H1 (cell line): ENCODE measurements around the gene PRKAR1B. TPM values are rescaled to one million over a fixed set of nuclear protein-coding genes. Genes with fewer than 3 reads are reported as not detected.

Source experiments
- CTCF ChIA-PET: fragments of 300-600 bp; sonication (Branson Sonifier 250); formaldehyde crosslinking; loops from one replicate; lab custom pipeline; 2021; ENCODE audit not compliant: partially characterized antibody; lab: Charles Lee
- POLR2A ChIA-PET: fragments of 300-600 bp; sonication (Branson Sonifier 250); formaldehyde crosslinking; loops from one replicate; lab custom pipeline; 2021; ENCODE audit warnings: inconsistent platforms; ENCODE audit not compliant: partially characterized antibody; lab: Charles Lee
- DNase-seq, 2 experiments: peaks; one replicate each; pipeline versions ENCODE4 v3.0.0 to v3.0.0-alpha.2; 2010 to 2022; ENCODE audit warnings: low spot score in 2 of 2, low read depth in 1 of 2, mixed read lengths in 1 of 2
- FAIRE-seq: peaks from 2 replicates; lab custom pipeline; 2011; peaks lifted over from hg19 to GRCh38; lab: Jason Lieb, UNC
- H2AFZ ChIP-seq: 2 replicates; pipeline ENCODE4 v1.8.1; 2012; ENCODE audit warnings: low read length, inconsistent platforms
- H2AK5ac ChIP-seq: 2 replicates; pipeline ENCODE4 v1.6.1; 2013; ENCODE audit warnings: low read depth, low read length
- H2BK120ac ChIP-seq: replicated peaks from 2 replicates; pipeline ENCODE3; 2013; ENCODE audit warnings: low read depth, low read length, inconsistent platforms
- H2BK12ac ChIP-seq: 2 replicates; pipeline ENCODE4 v1.6.1; 2013; ENCODE audit warnings: low read depth, low read length
- H2BK15ac ChIP-seq: 2 replicates; pipeline ENCODE4 v1.6.1; 2013; ENCODE audit warnings: low read length
- H2BK20ac ChIP-seq: 2 replicates; pipeline ENCODE4 v1.6.1; 2013; ENCODE audit warnings: low read length
- H2BK5ac ChIP-seq: 2 replicates; pipeline ENCODE4 v1.6.1; 2013; ENCODE audit warnings: low read depth, low read length
- H3K14ac ChIP-seq: 2 replicates; pipeline ENCODE4 v1.6.1; 2013; ENCODE audit warnings: inconsistent platforms; ENCODE audit not compliant: insufficient read length
- H3K18ac ChIP-seq: 2 replicates; pipeline ENCODE4 v1.6.1; 2013; ENCODE audit warnings: low read length; ENCODE audit errors: extremely low read depth
- H3K23ac ChIP-seq: 2 replicates; pipeline ENCODE4 v1.6.1; 2013; ENCODE audit warnings: inconsistent platforms; ENCODE audit not compliant: insufficient read length
- H3K23me2 ChIP-seq: 2 replicates; pipeline ENCODE4 v1.6.1; 2013; ENCODE audit warnings: low read depth, low read length
- H3K27ac ChIP-seq: 2 replicates; pipeline ENCODE4 v1.6.1; 2011; ENCODE audit warnings: low read depth, low read length, inconsistent platforms
- H3K27me3 ChIP-seq, 4 experiments: replicated peaks in 1 of 4; 1 replicate in 1 of 4; 2 replicates in 3 of 4; pipeline versions ENCODE4 v1.6.1 to v1.8.1; 2011 to 2013; ENCODE audit warnings: low read length in 3 of 4, mild to moderate bottlenecking in 3 of 4, inconsistent platforms in 2 of 4, mixed read lengths in 2 of 4, moderate library complexity in 1 of 4; ENCODE audit not compliant: control insufficient read depth in 3 of 4, insufficient read depth in 3 of 4; ENCODE audit errors: extremely low read depth in 1 of 4
- H3K36me3 ChIP-seq, 4 experiments: 2 replicates each; pipeline versions ENCODE4 v1.6.1 to v1.8.1; 2011 to 2013; ENCODE audit warnings: mild to moderate bottlenecking in 4 of 4, low read length in 3 of 4, moderate library complexity in 2 of 4, control low read depth in 1 of 4, inconsistent platforms in 1 of 4; ENCODE audit not compliant: insufficient read depth in 4 of 4, control insufficient read depth in 2 of 4
- H3K4ac ChIP-seq: replicated peaks from 2 replicates; pipeline ENCODE3; 2013; ENCODE audit warnings: low read length, low read depth, mixed read lengths, inconsistent platforms; ENCODE audit not compliant: insufficient read length
- H3K4me1 ChIP-seq, 4 experiments: replicated peaks in 1 of 4; 1 replicate in 1 of 4; 2 replicates in 3 of 4; pipeline versions ENCODE4 v1.6.1 to v1.8.1; 2011 to 2013; ENCODE audit warnings: low read length in 3 of 4, inconsistent platforms in 2 of 4, mixed read lengths in 1 of 4; ENCODE audit not compliant: insufficient read depth in 4 of 4, control insufficient read depth in 3 of 4
- H3K4me2 ChIP-seq, 2 experiments: 2 replicates each; pipeline versions ENCODE4 v1.6.1 to v1.8.1; 2011 to 2013; ENCODE audit warnings: low read depth in 2 of 2, low read length in 2 of 2, control low read depth in 1 of 2, inconsistent platforms in 1 of 2, mild to moderate bottlenecking in 1 of 2; ENCODE audit not compliant: insufficient read depth in 1 of 2
- H3K4me3 ChIP-seq, 4 experiments: fragments of 200-600, 300-600 bp in 1 of 4; sonication (generic), shearing (Covaris generic), sonication (Bioruptor Twin) in 1 of 4; 2 replicates each; pipeline versions ENCODE4 v1.5.1 to v1.8.1; 2011 to 2016; ENCODE audit warnings: low read length in 4 of 4, low read depth in 3 of 4, control low read depth in 2 of 4, inconsistent platforms in 2 of 4, mild to moderate bottlenecking in 2 of 4, mixed read lengths in 1 of 4, moderate library complexity in 1 of 4; ENCODE audit not compliant: insufficient read depth in 2 of 4; ENCODE audit errors: extremely low read depth in 1 of 4
- H3K56ac ChIP-seq: replicated peaks from 2 replicates; pipeline ENCODE3; 2013; ENCODE audit warnings: low read depth, mild to moderate bottlenecking, mixed read lengths, low read length, inconsistent platforms; ENCODE audit not compliant: insufficient read length
- H3K79me1 ChIP-seq: 2 replicates; pipeline ENCODE4 v1.6.1; 2013; ENCODE audit warnings: low read depth, low read length, control low read depth
- H3K79me2 ChIP-seq, 2 experiments: 2 replicates each; pipeline versions ENCODE4 v1.6.1 to v1.8.1; 2012 to 2013; ENCODE audit warnings: low read length in 2 of 2, mild to moderate bottlenecking in 2 of 2, inconsistent platforms in 1 of 2; ENCODE audit not compliant: insufficient read depth in 2 of 2, control insufficient read depth in 1 of 2
- H3K9ac ChIP-seq, 4 experiments: replicated peaks in 1 of 4; 1 replicate in 1 of 4; 2 replicates in 3 of 4; pipeline versions ENCODE4 v1.6.1 to v1.8.1; 2011 to 2013; ENCODE audit warnings: low read depth in 3 of 4, low read length in 3 of 4, control low read depth in 2 of 4, mild to moderate bottlenecking in 2 of 4, moderate library complexity in 2 of 4, inconsistent platforms in 1 of 4; ENCODE audit errors: extremely low read depth in 1 of 4
- H3K9me3 ChIP-seq, 2 experiments: 2 replicates each; pipeline versions ENCODE4 v1.6.1 to v1.8.1; 2012 to 2013; ENCODE audit warnings: mild to moderate bottlenecking in 2 of 2, moderate library complexity in 2 of 2, control low read depth in 1 of 2, inconsistent platforms in 1 of 2, low read depth in 1 of 2, low read length in 1 of 2, mixed read lengths in 1 of 2; ENCODE audit not compliant: insufficient read depth in 2 of 2
- H4K20me1 ChIP-seq, 2 experiments: replicated peaks in 1 of 2; 2 replicates each; pipeline versions ENCODE3 to v1.8.1; 2011 to 2013; ENCODE audit warnings: inconsistent platforms in 2 of 2, low read length in 2 of 2, mild to moderate bottlenecking in 1 of 2; ENCODE audit not compliant: insufficient read depth in 2 of 2, control insufficient read depth in 1 of 2
- H4K5ac ChIP-seq: 2 replicates; pipeline ENCODE4 v1.6.1; 2013; ENCODE audit warnings: low read length, low read depth, mixed read lengths, inconsistent platforms; ENCODE audit not compliant: insufficient read length
- H4K8ac ChIP-seq: 2 replicates; pipeline ENCODE4 v1.8.0; 2013; ENCODE audit warnings: mild to moderate bottlenecking, moderate library complexity, low read length, inconsistent platforms; ENCODE audit not compliant: insufficient read depth; ENCODE audit errors: extremely low read depth
- H4K91ac ChIP-seq: replicated peaks from 2 replicates; pipeline ENCODE3; 2013; ENCODE audit warnings: low read length, mixed read lengths, inconsistent platforms; ENCODE audit not compliant: insufficient read length
- JUND ChIP-seq: IDR thresholded peaks from 2 replicates; pipeline ENCODE4 v1.6.1; 2011; ENCODE audit warnings: mild to moderate bottlenecking, improper control_type of control experiment, low read length
- NANOG ChIP-seq: IDR thresholded peaks from 2 replicates; pipeline ENCODE4 v1.6.1; 2011; ENCODE audit warnings: low read length, low read depth, mild to moderate bottlenecking, inconsistent platforms; ENCODE audit not compliant: insufficient read depth, poor library complexity, severe bottlenecking
- NRF1 ChIP-seq: IDR thresholded peaks from 2 replicates; pipeline ENCODE4 v1.6.1; 2011; ENCODE audit warnings: mild to moderate bottlenecking, low read depth, low read length, improper control_type of control experiment
- WGBS, 2 experiments: shearing (Covaris generic) in 1 of 2; methylation state at CpG; one replicate each; pipeline versions ENCODE4 v1.1.6 to v1.1.7; 2013 to 2015; ENCODE audit warnings: low lambda C conversion rate in 2 of 2, mixed read lengths in 2 of 2, inconsistent platforms in 1 of 2, low coverage in 1 of 2, missing lambda C conversion rate in 1 of 2; ENCODE audit not compliant: insufficient replicate concordance in 2 of 2, insufficient coverage in 1 of 2, insufficient read length in 1 of 2; ENCODE audit errors: extremely low coverage in 1 of 2, missing lambda C conversion rate in 1 of 2; 5-methylcytosine and 5-hydroxymethylcytosine counted together
- polyA plus RNA-seq, 7 experiments: library from polyadenylated mRNA; depleted of rRNA in 3 of 7; stranded (reverse) in 5 of 7; unstranded in 2 of 7; fragments of >200 nt in 5 of 7; fragments of 200-250 nt in 2 of 7; gene quantifications; 1 replicate in 5 of 7; 2 replicates in 1 of 7; 4 replicates in 1 of 7; pipeline versions ENCODE4 v1.2.1 to v1.2.3, GENCODE V29; 2011 to 2013; ENCODE audit warnings: missing spikeins in 2 of 7, mixed read lengths in 2 of 7
- total RNA-seq: library from RNA; stranded (reverse); fragmentation: NEBNext Ultra II Directional; extraction: Animal tissue kit (Norgen Biotek cat#: 25700); gene quantifications from 2 replicates; pipeline ENCODE4 v1.2.1, GENCODE V29; 2021
- TF ChIP-seq, protein P1 (sequence below), 3 experiments: IDR thresholded peaks; 1 replicate in 2 of 3; 2 replicates in 1 of 3; pipeline versions ENCODE4 v1.5.1 to v1.6.1; 2011; ENCODE audit warnings: low read length in 3 of 3, mild to moderate bottlenecking in 3 of 3, inconsistent platforms in 2 of 3, low read depth in 1 of 3, moderate library complexity in 1 of 3; ENCODE audit not compliant: insufficient read depth in 1 of 3; ENCODE audit errors: control extremely low read depth in 1 of 3

PRKAR1B gene
- total and polyA plus RNA-seq, 2 of the 8 experiments (the other 6 are each of a cell fraction or from before 2014, with no cell fraction given): 12.3 to 55.7 TPM

DNA sequence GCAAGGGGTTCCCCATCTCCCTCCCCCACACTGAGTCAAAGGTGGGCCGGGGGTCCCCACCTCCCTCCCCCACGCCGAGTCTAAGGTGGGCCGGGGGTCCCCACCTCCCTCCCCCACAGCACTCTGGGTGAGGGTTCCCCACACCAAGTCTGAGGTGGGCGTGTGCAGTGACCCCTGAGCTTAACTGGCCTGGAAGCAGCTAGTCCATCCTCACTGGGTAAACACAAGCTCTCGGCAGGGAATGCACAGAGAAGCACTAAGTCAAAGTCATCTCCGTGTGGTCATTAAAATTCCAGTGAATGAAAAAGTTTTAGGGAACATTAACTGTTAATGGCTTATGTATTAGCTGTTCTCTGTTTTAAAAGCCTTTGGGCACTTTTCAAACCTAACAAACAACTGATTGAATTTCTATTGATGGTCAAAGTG lies 43.7 kb upstream of the PRKAR1B start:
- H3K4ac ChIP-seq: no peak overlapping the region
- H2BK5ac ChIP-seq: no peak overlapping the region
- H2AK5ac ChIP-seq: no peak overlapping the region
- WGBS, 2 experiments: 92% methylated on average over 5 of the region's 7 CpGs; no CpG with 5 or more reads in 1 of the 2 experiments
- no peak for FAIRE-seq
- H3K4me1 ChIP-seq: peaks cover 0 to 5% (median under 1%) of the 10 kb centered on the region in 4 experiments; a peak in 2 of 7 replicates
- H4K20me1 ChIP-seq: peaks cover 5 to 8% of the 10 kb centered on the region in 2 experiments
- no peak overlapping the region for H3K23ac ChIP-seq
- no peak overlapping the region for H2BK20ac ChIP-seq
- H4K5ac ChIP-seq: no peak overlapping the region
- H3K4me2 ChIP-seq: no peak overlapping the region
- no peak overlapping the region for H3K4me3 ChIP-seq
- H3K79me2 ChIP-seq: no peaks in the 10 kb centered on the region
- no peak overlapping the region for H2BK120ac ChIP-seq
- CTCF ChIA-PET: interaction anchor here (0.9 to 1.9 kb wide), 5 partner anchors 13 to 452 kb away, joined by 3 to 4 read pairs (median 4); no protein-coding TSS in a partner anchor
- POLR2A ChIA-PET: interaction anchor here (1.6 kb wide), 1 partner anchor 10 kb away, joined by 3 read pairs; no protein-coding TSS in a partner anchor
- no peak overlapping the region for H4K91ac ChIP-seq
- H3K27ac ChIP-seq: no peak overlapping the region
- no peak overlapping the region for H3K18ac ChIP-seq
- no peaks in the 10 kb centered on the region for H3K9me3 ChIP-seq
- no peak overlapping the region for H2AFZ ChIP-seq
- H3K9ac ChIP-seq: no peak overlapping the region
- no peak overlapping the region for H4K8ac ChIP-seq
- H3K79me1 ChIP-seq: no peaks in the 10 kb centered on the region
- no peak for DNase-seq
- H2BK15ac ChIP-seq: no peak overlapping the region
- no peaks in the 10 kb centered on the region for H3K27me3 ChIP-seq
- no peak overlapping the region for H3K56ac ChIP-seq
- H3K23me2 ChIP-seq: no peaks in the 10 kb centered on the region
- peaks cover 2 to 21% (median 14%) of the 10 kb centered on the region in 4 experiments; a peak in 6 of 8 replicates for H3K36me3 ChIP-seq
- H3K14ac ChIP-seq: no peak overlapping the region
- H2BK12ac ChIP-seq: no peak overlapping the region
- TF ChIP-seq, protein P1, sequence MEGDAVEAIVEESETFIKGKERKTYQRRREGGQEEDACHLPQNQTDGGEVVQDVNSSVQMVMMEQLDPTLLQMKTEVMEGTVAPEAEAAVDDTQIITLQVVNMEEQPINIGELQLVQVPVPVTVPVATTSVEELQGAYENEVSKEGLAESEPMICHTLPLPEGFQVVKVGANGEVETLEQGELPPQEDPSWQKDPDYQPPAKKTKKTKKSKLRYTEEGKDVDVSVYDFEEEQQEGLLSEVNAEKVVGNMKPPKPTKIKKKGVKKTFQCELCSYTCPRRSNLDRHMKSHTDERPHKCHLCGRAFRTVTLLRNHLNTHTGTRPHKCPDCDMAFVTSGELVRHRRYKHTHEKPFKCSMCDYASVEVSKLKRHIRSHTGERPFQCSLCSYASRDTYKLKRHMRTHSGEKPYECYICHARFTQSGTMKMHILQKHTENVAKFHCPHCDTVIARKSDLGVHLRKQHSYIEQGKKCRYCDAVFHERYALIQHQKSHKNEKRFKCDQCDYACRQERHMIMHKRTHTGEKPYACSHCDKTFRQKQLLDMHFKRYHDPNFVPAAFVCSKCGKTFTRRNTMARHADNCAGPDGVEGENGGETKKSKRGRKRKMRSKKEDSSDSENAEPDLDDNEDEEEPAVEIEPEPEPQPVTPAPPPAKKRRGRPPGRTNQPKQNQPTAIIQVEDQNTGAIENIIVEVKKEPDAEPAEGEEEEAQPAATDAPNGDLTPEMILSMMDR (IDR thresholded peaks at IDR 0.05; ENCODE audit: control extremely low read depth in 1 of 3, insufficient read depth in 1 of 3, low read depth in 1 of 3, low read length in 3 of 3): no peak
- TF ChIP-seq JUND: no peak
- TF ChIP-seq NRF1: no peak
- no peak for TF ChIP-seq NANOG
